NOMO-1 (cell line): ENCODE data around the gene TDRD5.
"Not testable (repeated sequence)": the region's sequence is repeated elsewhere in the genome, so short reads cannot be mapped to it uniquely, and the experiment has no call there.

Experiments used
- DNase-seq, 2 experiments: peaks; one replicate each; lab custom pipeline; 2025; ENCODE audit not compliant: unreplicated experiment in 2 of 2; lab: John Stamatoyannopoulos, UW

The TDRD5 gene

GRCh38 chr1:179591253-179591591 lies 410 bp upstream of the TDRD5 start:
- no peak for DNase-seq

GRCh38 chr1:179598631-179599030 lies 7.0 kb downstream of the TDRD5 start:
- DNase-seq, result peak; percentile 46 to 83

- peak in 1 of 2 experiments; percentile 70 for DNase-seq
Measured at GRCh38 chr1:179599623-179600249, 8.1 kb downstream of the TDRD5 start.

- DNase-seq, result no peak
Measured at GRCh38 chr1:179601093-179601492, 9.5 kb downstream of the TDRD5 start.

GRCh38 chr1:179612361-179612760 lies 20.7 kb downstream of the TDRD5 start:
- DNase-seq, result no peak

GRCh38 chr1:179630719-179631118 lies 39.1 kb downstream of the TDRD5 start:
- no peak for DNase-seq

- DNase-seq, result no peak
Measured at GRCh38 chr1:179632868-179633267, 41.2 kb downstream of the TDRD5 start.

GRCh38 chr1:179637211-179637860 lies 45.7 kb downstream of the TDRD5 start:
- DNase-seq, result no peak

GRCh38 chr1:179661018-179661417 lies 69.4 kb downstream of the TDRD5 start:
- no peak for DNase-seq

GRCh38 chr1:179663810-179664209 lies 72.2 kb downstream of the TDRD5 start:
- DNase-seq, result no peak

- DNase-seq, result no peak
Measured at GRCh38 chr1:179677882-179678281, 86.2 kb downstream of the TDRD5 start.

GRCh38 chr1:179694530-179694929 lies 102.9 kb downstream of the TDRD5 start:
- DNase-seq, result not testable (repeated sequence)

GRCh38 chr1:179702946-179703539 lies 111.4 kb downstream of the TDRD5 start:
- no peak for DNase-seq

- peak; percentile 45 to 76 for DNase-seq
Measured at GRCh38 chr1:179706339-179706941, 114.8 kb downstream of the TDRD5 start.

- DNase-seq, result no peak
Measured at GRCh38 chr1:179707406-179707805, 115.8 kb downstream of the TDRD5 start.

- no peak for DNase-seq
Measured at GRCh38 chr1:179708434-179709195, 117.0 kb downstream of the TDRD5 start.

- DNase-seq, result no peak
Measured at GRCh38 chr1:179709841-179710329, 118.3 kb downstream of the TDRD5 start.

GRCh38 chr1:179714159-179714558 lies 122.5 kb downstream of the TDRD5 start:
- no peak for DNase-seq

GRCh38 chr1:179714623-179715022 lies 123.0 kb downstream of the TDRD5 start:
- no peak for DNase-seq

GRCh38 chr1:179719272-179719671 lies 127.6 kb downstream of the TDRD5 start:
- no peak for DNase-seq

- no peak for DNase-seq
Measured at GRCh38 chr1:179728271-179728670, 136.6 kb downstream of the TDRD5 start.
